HG03108 (cell line): Measurements from ENCODE around the gene REPS1.

Experiments
- ATAC-seq: cut with Tn5 transposase; IDR thresholded peaks from one replicate; pipeline ENCODE4 v1.9.1; 2021; ENCODE audit warnings: moderate library complexity; ENCODE audit not compliant: unreplicated experiment

The REPS1 gene

DNA sequence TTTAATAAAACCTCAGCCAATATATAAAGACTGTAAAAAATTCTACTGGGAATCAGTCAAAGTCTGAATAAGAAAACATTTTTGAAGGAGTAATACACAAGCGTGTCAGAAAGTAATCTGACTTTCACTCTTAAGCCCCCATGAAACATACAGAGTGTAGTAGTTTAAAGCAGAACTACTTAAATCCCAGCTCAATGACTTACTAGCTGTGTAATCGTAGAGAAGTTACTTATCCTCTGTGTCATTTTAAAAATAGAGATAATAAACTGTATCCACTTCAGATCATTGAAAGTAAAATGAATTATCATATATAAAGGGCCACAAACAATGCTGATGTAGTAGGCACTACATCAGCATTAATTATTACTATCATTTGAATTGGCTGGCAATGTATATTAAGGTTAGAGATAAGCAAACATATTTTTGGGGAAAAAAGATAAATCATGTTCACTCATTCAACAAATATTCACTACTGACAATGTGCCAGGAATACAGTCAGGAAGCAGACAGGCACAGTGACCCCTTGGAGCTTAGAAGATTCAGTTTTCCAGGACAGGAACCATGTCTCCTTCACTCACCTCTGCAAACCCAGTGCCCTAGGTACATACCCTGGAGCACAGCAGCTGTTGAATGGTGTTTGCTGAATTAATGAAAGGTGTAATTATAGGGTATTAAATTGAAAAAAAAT, 14.4 kb downstream of the REPS1 start:
- no peak for ATAC-seq

DNA sequence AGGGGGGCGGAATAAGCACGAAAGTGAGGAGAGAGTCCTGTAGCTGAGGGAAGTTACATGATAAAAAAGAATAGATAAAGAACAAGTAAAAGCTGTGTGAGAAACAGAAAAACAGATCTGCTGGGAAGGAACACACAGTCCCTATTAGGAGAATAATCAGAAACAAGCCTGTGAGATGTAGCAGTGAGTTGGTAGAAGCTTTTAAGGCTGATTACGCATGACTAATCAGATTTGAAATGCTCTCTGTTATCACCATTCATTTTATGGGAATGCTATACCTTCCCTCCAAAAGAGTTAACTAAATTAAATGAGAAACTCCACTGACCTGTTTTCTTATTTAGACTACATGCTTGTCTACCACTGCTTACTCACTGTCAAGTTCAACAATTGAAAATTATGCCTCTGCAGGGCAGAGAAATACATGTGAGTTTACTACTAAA, 15.8 kb downstream of the REPS1 start:
- no peak for ATAC-seq

DNA sequence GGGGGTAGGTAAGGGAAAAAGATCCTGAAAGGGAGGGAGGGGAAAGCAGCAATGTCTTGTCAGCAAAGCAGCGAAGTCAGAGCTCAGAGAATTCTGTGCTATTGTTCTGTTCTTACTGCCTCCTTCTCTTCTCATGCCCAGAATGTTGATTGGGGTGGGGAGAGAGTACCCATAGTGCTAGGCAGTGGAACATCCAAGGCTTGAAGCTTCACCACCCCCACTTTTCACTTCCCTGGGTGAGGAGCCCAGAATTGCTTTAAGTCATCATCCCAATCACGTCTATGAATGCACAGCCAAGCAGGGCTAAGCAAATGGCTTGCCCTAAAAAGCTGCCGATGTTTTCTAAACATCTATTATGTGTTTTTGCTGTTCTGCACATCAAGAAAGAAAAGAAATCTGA, 16.5 kb downstream of the REPS1 start:
- ATAC-seq: no peak

DNA sequence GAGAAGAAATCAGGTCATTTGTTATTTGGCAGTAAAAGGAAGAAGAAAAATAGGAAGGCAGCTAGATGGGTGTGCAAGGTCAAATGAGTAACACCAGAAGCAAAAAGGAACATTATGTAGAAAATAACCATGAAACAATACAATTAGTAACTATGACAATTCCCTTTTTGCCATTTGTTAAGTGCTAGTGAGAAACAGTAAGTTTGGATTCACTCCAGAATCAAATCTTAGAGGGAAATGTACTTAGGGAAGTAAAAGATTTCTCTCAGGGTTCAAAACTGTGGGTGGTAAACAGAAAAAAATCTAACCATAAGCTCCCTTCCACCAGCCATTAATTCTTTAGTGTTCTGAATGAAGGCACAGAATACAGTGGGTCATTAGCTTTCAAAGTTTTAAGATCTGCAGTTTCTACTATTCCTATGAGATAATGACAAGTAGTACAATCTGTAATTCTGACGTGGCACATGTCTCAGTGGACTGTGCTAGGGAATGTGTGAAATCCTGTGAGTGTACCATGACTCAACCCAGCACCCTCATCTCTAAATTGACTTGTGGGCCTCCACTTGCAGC, 17.1 kb downstream of the REPS1 start:
- no peak for ATAC-seq

DNA sequence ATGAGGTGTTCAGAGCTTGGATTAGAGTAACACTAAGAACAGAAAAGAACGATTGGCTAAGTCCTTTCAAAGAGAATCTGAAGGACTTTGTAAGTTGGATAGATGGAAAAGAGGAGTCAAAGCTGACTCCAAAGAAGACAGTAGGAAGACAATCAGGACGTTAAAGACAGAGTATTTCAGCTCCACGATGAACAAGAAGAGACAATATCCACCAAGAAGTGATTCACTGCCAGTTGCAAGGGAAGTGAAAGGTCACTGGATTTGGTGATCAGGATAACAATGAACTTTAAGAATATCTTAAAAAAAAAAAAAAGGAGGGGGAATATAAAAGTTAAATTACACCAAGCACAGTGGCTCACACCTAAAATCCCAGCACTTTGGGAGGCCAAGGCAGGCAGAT, 17.9 kb downstream of the REPS1 start:
- ATAC-seq: no peak

DNA sequence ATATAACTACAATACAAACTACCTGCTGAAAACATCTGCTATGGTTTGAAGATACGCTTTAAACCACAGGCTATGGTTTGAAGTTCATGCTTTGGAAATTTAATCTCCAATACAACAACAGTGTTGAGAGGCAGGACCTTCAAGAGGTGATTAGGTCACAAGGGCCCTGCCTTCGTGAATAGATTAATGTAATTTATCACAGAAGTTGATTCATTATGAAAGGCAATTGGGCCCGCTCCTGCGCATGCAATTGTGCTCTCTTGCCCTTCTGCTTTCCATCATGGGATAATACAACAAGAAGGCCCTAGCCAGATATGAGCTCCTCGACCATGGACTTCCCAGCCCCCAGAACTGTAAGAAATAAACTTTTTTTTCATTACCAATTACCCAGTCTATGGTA, 21.2 kb downstream of the REPS1 start:
- ATAC-seq: no peak

DNA sequence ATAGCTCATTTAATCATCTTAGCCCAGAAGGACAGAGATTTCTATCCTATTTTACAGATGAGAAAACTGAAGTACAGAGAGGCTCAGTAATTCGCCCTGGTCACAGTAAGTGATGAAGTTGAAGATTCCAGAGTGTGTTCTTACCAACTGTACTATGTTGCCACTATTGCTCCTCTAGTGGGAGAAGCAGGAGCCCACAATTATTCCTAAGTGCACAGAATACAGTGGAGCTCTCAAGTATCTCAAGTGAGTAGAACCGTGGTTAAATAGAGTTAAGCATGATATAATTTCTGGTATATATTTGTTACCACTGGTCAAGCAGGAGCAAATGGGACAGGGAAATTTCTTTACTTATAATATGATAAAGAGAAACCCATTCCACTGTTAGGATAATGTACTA, 22.1 kb downstream of the REPS1 start:
- no peak for ATAC-seq

DNA sequence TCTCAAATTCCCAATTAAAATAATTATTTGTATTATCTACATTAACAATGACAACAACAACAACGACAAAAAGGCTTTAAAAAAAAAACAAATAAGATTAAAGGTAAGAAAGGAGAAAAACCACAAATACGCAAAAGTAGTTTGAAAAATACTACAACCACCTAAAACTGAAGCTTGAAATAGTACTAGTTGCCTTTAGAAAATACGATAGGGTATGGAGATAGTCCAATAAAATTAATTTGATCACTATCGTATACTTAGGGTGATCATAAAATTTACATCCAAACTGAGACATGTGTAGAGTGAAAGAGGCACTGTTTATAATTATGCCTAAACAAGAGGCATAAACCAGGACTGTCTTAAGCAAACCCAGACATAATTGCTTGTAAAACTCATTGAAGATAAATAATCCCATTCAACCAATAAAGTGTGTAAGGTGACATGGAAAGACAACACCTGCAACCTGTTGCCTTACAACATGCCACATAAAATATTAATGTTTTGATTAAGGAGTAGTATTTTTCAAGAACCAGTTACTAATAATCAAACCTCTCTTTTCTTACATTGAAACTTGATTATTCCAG, 22.7 kb downstream of the REPS1 start:
- ATAC-seq: no peak

DNA sequence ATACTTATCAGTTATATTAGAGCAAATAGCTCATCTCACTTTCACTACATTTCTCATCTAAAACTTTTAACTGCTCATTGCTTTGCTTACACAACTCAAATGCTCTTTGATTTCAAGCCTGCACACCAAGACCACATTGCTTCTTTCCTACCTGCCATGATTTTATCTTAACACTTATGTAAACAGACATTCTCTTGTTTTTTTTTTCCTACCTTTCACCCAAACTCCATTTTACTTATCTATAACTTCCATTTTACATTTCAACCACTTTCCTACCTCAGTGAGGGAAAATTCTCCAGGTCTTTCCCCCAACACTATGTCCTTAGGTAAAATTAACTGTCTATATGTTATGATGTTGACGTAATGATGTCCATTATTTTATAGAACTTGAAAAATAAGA, 24.0 kb downstream of the REPS1 start:
- no peak for ATAC-seq

DNA sequence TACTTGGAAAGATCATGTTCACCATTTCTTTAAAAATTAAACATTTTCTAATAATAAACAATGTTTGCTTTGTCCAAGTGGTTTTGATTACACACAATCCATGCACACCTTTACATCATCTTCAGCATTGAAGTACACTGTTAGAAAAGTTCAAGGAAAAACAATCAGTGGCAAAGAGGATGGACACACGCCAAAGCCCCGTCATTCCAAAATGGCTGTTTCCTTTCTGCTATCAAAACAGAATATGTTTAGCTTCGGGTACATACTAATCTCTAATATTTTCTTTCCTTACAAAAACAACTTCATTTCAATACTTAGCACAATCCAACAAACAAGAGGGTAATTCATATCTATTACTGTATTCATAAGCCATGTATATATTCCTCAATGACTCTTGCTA, 24.5 kb downstream of the REPS1 start:
- no peak for ATAC-seq

DNA sequence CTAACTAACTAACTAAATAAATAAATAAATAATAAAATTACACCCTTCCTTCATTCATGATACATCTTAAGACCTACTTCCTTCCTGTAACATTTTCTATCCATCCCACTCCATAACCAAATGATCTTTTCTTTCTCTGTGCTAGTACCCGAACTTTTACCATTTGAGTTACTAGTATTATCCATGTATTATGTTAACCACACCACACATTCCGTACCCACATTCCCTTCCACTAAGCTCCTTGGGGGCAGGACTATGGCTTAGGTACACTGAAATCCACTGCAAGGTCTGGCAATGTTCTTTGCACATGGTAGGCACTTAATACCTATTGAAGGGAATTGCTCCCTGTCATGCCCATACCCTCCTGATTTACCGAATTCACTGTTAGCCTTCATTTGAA, 24.9 kb downstream of the REPS1 start:
- no peak for ATAC-seq

DNA sequence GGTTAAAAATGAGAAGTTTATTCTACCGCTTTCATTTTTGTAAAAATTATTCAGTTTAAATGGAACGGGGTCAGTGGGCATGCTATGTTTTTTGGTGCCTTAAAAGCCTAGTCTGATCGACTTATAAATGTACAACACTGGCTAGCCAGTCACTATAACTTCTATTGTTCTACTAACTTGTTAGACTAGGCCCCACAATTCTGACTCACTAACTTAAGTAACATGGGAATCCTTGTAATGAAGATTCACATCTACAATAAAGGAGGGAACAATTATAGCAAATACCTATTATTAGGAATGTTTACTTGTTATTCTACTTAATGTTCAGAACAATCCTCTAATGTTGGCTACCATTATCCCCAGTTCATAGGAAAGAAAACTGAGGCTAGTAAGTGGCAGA, 28.5 kb downstream of the REPS1 start:
- no peak for ATAC-seq

DNA sequence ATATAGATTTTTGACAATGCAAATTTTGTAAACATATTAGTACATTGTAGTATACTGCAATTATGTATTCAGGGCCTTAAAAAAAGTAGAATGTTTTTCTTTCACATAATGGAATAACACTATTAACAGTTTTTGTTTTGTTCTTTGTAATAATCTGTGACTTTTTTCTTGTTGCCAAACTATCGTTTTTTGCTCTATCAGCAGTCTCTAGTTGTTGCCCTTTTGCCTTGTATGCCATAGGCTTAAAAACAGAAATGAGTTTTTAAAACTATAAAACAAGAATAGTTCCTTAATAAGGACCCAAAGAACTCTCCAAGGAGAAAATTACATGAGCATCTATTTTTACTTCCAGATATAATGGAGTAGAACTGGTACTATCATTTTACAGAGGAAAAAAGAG, 29.5 kb downstream of the REPS1 start:
- no peak for ATAC-seq

DNA sequence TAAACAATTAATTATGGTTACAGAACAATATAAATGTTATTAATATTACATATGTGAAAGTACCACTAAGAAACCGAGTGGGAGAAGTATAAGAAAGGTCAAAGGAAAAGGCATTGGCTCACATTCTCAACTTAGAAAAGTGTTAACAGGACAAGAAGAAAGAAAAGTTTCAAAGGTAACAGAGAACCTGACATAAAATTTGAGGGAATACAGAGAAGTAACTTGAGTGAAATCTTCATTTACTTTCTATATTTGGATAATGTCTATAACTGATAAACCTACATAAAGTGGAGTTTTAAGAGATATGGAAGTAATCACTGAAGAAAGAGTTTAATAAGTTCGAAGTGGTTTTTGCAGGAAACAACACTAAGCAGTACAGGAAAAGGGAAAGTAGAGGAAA, 30.1 kb downstream of the REPS1 start:
- no peak for ATAC-seq

DNA sequence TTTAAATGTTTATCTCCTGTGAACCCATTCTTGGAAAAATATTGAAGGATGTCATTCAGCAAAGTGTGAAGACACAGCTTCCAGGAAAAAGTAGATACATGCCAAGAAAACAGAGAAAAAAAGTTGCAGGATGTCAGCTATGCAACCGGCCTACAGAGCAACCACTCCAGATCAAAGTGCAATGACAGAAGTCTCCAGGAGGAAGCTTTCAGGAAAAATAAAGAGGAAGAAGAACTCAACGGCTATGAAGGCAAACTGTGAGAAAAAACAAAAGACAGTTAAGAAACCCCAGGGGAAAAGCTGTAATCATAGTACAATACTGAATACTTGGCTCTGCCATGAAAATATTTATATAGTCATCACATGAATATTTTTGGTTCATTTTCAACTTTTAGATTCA, 30.6 kb downstream of the REPS1 start:
- no peak for ATAC-seq

DNA sequence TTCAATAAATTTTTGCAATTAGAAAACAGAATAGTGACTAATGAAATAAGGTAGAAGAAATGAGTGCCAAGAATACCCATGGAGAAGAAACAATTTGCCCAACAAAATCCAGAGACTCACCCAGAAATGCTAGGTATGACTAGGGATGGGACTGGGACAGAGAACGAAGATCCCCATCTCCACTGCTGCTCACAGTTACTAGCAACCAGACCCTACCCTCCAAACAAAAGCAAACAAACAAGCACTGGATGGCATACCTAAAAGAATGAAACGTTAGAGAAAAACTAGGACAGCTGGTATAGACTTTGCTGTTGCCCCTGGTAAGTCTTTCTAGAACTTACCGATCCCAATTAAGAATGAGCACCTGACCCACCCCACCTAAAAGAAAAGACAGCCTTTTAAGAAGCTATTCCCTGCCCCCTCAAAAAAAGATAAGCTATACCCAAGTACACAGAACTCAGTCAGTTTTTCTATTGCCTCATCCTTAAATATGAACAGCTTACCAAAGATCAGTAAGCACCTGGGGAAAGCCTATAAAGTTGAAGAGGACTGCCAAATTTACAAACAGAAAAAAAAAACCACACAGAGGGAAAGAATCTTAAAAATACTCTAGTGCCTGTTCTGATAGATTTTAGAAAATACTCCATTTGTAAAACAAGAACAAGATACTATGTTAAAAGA, 31.7 kb downstream of the REPS1 start:
- ATAC-seq: no peak

DNA sequence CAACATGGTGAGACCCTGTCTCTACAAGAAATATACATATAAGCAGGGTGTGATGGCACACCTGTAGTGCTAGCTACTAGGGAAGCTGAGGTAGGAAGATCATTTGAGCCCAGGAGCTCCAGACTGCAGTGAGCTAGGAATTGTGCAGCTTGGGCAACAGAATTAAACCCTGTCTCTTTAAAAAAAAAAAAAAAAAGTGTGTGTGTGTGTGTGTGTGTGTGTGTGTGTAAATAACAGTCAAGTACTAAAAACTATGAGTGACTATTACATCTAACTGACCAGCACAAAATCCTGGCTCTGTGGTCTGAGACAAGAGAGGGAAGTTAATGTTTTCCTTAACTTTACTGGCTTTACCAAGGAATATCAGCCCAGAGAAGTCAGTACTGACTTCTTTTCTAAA, 32.8 kb downstream of the REPS1 start:
- no peak for ATAC-seq

DNA sequence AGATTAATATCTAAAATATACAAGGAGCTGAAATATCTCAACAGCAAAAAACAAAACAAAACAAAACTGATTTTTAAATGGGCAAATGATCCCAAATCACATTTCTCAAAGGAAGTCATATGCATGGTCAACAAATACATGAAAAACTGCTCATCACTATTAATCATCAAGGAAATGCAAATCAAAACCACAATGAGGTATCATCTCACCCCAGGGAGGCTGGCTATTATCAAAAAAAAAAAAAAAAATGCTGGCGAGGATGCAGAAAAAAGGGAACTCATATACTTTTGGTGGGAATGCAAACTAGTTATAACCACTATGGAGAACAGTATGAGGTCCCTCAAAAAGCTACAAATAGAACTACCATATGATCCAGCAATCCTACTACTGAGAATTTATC, 34.6 kb downstream of the REPS1 start:
- ATAC-seq: no peak

DNA sequence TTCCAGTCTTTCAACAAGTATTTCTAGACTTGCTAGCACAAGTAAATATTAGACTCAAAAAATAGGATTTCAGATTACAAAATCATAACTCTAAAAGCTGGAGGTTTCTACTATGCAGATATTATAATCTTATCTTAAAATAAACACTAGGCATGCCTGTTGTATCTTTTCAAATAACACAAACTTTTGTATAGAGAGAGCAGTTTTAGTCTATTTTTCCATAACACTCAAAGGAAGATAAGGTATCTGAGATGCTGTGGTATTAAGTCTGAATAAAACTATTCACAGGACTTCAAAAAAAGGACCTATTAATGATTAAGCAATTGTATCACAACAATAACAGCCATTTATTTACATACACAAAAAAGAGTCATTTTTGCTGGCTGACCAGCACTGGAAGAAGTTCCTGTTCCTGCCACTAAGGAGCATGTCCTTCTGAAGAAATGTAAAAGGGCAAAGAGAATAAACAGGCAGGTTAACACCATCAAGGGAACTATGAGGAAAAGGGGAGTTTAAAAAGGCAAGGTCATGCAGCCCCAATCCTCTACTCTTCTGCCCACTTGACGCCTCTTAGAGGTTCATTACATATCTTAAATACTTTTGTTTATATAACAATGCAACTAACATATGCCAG, 39.4 kb downstream of the REPS1 start:
- ATAC-seq: no peak

DNA sequence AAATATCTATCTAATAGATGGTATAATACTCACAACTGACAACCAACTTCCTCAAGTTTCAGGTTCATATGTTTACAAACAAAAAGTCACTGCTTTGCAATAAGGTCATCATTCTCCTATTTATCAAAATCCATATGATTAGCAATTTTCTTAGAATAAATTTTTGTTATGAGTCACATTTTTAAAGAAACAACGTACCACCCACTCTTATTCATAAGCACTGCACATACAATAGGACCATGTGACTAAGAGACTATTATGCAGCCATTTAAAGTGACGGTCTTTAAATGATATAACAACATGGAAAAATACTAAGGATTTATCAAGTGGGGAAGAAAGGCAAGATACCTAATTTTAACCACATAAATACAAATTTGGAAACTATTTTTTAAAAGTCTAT, 40.0 kb downstream of the REPS1 start:
- ATAC-seq: no peak

DNA sequence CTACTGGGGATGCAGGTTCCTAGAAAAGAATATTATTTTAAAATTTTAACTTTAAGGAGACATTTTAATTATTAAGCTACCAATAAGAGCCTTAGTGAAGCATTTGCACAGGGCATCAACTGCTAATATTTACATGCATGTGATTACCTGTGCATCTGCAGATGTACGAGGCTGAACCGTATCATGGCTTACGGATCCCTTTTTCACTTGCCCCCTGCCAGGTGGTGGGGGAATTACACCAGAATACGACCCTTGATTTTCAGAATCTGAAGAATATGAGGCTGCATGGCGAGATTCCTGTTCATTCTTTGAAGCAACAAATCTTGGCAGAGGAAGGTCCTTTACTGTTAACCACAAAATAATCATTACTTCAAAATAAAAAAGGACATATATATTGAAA, 42.7 kb downstream of the REPS1 start:
- no peak for ATAC-seq

DNA sequence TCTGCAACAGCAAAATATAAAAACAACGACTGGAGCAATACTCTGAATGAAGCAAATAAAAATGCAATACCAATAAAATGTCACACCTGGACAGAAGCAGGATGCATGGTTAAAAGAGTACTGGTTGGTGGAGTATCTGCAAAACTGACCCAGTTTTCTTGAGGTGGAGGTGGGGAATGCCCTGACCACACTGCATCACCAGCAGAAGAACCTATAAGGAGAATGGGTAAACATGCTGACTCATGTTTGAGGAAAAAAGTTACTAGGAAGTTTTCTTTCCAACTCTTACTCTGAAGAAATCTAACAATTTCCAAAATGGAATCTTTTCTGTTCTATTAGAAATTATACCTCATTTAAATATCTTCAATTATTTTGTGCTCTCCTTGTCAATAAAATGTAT, 43.6 kb downstream of the REPS1 start:
- no peak for ATAC-seq
